ENCODE measurements around the gene AK9. TPM values are rescaled to one million over a fixed set of nuclear protein-coding genes. Genes with fewer than 3 reads are reported as not detected.

The AK9 gene
- total and polyA plus RNA-seq, 2 of the 8 experiments (the other 6 are each of a cell fraction or from before 2014, with no cell fraction given): 1.8 to 2.2 TPM

DNA sequence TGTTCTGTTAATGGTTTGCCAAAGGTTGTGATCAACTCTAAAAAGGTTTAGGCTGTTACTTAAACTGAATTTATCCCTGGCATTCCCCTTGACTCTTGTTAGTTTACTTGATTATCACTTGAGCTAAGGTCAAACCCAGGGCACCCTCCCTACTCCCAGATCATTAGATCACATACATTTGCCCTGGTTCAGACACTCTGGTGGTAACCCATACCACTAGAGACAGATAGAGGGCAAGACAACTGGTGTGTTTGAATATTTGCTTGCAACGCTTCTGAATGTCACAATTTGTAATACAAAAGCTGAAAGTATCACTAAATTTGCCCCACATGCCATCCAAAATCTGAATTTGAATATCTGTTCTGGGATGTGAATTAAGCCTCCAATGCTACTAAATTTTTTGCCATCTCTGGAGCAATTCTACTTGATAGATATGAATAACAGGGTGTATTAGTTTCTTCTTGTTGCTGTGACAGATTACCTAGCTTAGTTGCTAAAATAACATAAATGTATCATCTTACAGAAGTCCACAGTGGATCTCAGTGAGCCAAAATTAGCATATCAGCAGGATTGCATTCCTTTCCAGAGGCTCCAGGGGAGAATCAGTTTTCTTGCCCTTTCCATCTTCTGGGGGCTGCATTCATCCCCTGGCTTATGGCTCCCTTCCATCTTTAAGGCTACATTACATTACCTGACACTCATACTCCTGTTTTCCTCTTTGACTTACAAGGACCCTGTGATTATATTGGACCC lies 45.4 kb upstream of the AK9 start:
- Histone ChIP-seq H3K79me2 (ENCODE audit: control insufficient read depth in 1 of 2, insufficient read depth in 2 of 2, low read length in 2 of 2) (no peaks in the 10 kb centered on the region), H2BK5ac (ENCODE audit: low read depth, low read length) (peak overlapping the region; percentile 63; the same call in 1 of the 2 replicates), H3K14ac (ENCODE audit: insufficient read length) (no peak overlapping the region), H3K23ac (ENCODE audit: insufficient read length) (no peak overlapping the region), H4K8ac (ENCODE audit: extremely low read depth, insufficient read depth, low read length) (no peak overlapping the region), H2AK5ac (ENCODE audit: low read depth, low read length) (no peak overlapping the region), H3K56ac (replicated peaks; ENCODE audit: insufficient read length, low read depth, low read length) (no peak overlapping the region), H2BK12ac (ENCODE audit: low read depth, low read length) (0 out of 2 replicates have a peak overlapping the region, but pooled peaks have one; percentile 13), H3K18ac (ENCODE audit: extremely low read depth, low read length) (peak overlapping the region; percentile 84; the same call in 1 of the 2 replicates), H3K4me1 (replicated peaks in 1 of 4; ENCODE audit: control insufficient read depth in 3 of 4, insufficient read depth in 4 of 4, low read length in 3 of 4) (peaks cover 4 to 16% (median 12%) of the 10 kb centered on the region in 4 experiments; a peak in 6 of 7 replicates), H3K4me3 (ENCODE audit: extremely low read depth in 1 of 4, insufficient read depth in 2 of 4, low read depth in 3 of 4, low read length in 4 of 4) (peak overlapping the region in 1 of 4 experiments; percentile 20; a peak in 1 of 8 replicates), H3K27me3 (replicated peaks in 1 of 4; ENCODE audit: control insufficient read depth in 3 of 4, extremely low read depth in 1 of 4, insufficient read depth in 3 of 4, low read length in 3 of 4) (no peaks in the 10 kb centered on the region), H3K23me2 (ENCODE audit: low read depth, low read length) (no peaks in the 10 kb centered on the region), H4K20me1 (replicated peaks in 1 of 2; ENCODE audit: control insufficient read depth in 1 of 2, insufficient read depth in 2 of 2, low read length in 2 of 2) (no peaks in the 10 kb centered on the region), H3K9ac (replicated peaks in 1 of 4; ENCODE audit: extremely low read depth in 1 of 4, low read depth in 3 of 4, low read length in 3 of 4) (no peak overlapping the region), H2BK15ac (ENCODE audit: low read length) (no peak overlapping the region), H4K5ac (ENCODE audit: insufficient read length, low read depth, low read length) (peak overlapping the region; percentile 66), H3K36me3 (ENCODE audit: control insufficient read depth in 2 of 4, insufficient read depth in 4 of 4, low read length in 3 of 4) (no peaks in the 10 kb centered on the region; a peak in 1 of 8 replicates), H3K9me3 (ENCODE audit: insufficient read depth in 2 of 2, low read depth in 1 of 2, low read length in 1 of 2) (no peaks in the 10 kb centered on the region), H3K4me2 (ENCODE audit: insufficient read depth in 1 of 2, low read depth in 2 of 2, low read length in 2 of 2) (peak overlapping the region; percentile 30 to 31), H4K91ac (replicated peaks; ENCODE audit: insufficient read length, low read length) (no peak overlapping the region), H3K27ac (ENCODE audit: low read depth, low read length) (no peak overlapping the region), H3K79me1 (ENCODE audit: low read depth, low read length) (no peaks in the 10 kb centered on the region), H2BK120ac (replicated peaks; ENCODE audit: low read depth, low read length) (no peak overlapping the region), H3K4ac (replicated peaks; ENCODE audit: insufficient read length, low read depth, low read length) (no peak overlapping the region), H2AFZ (ENCODE audit: low read length) (no peak overlapping the region), H2BK20ac (ENCODE audit: low read length) (no peak overlapping the region)
- CTCF ChIA-PET (ENCODE audit: partially characterized antibody): interaction anchor here (0.7 to 2.7 kb wide), 9 partner anchors 15 to 303 kb away, joined by 3 to 11 read pairs (median 5); no protein-coding TSS in a partner anchor
- FAIRE-seq (peak; percentile 88), DNase-seq (ENCODE audit: low read depth in 1 of 2, low spot score in 2 of 2) (no peak)
- POLR2A ChIA-PET (ENCODE audit: partially characterized antibody): interaction anchor here (0.8 to 1.4 kb wide), 2 partner anchors 59 to 303 kb away, joined by 3 read pairs; no protein-coding TSS in a partner anchor
- WGBS, 2 experiments (ENCODE audit: extremely low coverage in 1 of 2, insufficient coverage in 1 of 2, insufficient read length in 1 of 2, insufficient replicate concordance in 2 of 2, low coverage in 1 of 2, low lambda C conversion rate in 2 of 2, missing lambda C conversion rate in 1 of 2): 14% methylated on average over 1 of the region's 1 CpG; no CpG with 5 or more reads in 1 of the 2 experiments
- TF ChIP-seq TEAD4 (IDR thresholded peaks at IDR 0.05; ENCODE audit: low read depth, low read length): peak; percentile 68; the same call in 1 of the 2 replicates
